NCI-H2196 treated with DMSO at 0.1 percent for 48 hours (cell line): Measurements from ENCODE around the gene FITM2.
"Not testable (repeated sequence)": the region's sequence is repeated elsewhere in the genome, so short reads cannot be mapped to it uniquely, and the experiment has no call there.

Source experiments
- DNase-seq: peaks from one replicate; lab custom pipeline; 2025; ENCODE audit not compliant: unreplicated experiment; lab: John Stamatoyannopoulos, UW

The FITM2 gene, protein sequence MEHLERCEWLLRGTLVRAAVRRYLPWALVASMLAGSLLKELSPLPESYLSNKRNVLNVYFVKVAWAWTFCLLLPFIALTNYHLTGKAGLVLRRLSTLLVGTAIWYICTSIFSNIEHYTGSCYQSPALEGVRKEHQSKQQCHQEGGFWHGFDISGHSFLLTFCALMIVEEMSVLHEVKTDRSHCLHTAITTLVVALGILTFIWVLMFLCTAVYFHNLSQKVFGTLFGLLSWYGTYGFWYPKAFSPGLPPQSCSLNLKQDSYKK

DNA sequence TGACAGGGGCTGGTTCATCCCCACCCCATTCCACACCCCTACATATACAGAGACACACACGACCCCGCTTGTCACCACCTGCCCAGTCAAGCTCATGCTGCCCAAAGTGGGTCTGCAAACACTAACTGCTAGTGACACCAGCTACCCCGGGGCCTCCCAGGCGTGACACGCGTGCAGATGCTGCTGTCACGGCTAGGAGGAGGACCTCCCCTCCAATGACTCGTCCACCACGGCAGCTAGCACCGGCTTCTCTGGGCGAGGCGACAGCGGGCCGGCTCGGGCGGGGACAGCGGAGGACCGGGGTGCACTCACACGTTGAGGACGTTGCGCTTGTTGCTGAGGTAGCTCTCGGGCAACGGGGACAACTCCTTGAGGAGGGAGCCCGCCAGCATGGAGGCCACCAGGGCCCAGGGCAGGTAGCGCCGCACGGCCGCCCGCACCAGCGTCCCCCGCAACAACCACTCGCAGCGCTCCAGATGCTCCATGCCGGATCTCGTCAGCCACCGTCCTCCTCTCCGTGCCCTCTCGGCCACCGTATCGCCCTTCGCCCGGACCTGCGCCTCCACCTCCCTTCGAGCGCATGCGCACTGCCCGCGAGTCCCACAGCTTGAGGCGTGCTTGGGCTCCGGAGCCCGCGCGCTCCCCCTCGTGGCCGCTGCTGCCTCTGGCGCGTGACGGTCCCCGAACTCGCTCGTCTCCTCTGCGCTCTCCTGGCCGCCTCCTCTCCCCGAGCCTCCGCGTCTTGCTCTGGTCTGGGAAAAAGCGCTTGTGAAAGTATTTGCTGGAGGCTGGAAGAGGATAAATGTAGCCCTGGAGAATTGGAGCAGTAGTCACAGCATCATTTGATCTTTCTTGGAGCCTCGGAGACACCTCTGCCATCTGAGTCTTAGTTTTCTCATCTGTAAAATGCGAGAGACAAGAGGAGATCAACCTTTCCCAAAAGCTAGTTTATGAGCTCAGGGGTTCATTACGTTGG lies at the start of gene FITM2:
Gene FITM2, minus strand, starts transcription at position 539 of the 976 bp plus-strand sequence. Its CDS starts 54 bp downstream, at position 485.
- peak; percentile 90 for DNase-seq

DNA sequence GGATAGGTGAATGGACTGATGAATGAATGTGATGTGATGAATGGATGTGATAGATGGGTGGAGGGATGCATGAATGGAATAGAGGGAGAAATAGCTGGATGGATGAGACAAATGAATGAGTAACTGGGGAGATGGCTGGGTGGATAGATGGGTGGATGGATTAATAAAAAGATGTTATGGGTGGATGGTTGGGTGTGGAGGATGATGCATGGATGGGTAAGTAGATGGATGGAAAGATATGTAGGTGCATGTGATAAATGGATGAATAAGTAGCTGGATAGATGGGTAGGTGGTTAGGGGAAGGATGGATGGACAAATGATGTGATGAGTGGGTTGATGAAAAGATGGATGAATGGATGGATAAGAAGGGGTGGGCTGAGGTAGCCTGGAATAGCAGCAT lies 49.2 kb upstream of the FITM2 start:
- no peak for DNase-seq

DNA sequence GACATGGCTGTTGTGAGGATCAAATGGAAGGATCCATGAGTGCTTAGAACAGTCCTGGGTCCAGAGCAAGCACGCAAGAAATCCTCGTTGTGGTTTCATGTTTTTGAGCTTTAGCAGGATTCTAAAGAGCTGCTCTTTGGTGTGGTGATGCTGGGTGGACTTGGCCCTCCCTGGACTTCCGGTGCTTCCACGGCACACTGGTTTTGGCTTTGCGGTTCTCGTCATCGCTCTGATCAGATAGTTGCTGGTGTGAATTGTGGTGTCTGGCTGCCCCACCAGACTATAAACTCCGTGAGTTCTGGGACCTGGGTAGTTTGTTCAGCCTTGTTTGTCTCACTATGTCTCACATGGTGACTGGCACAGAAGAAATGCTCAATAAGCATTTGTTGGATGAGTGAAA lies 47.8 kb upstream of the FITM2 start:
- DNase-seq: no peak

DNA sequence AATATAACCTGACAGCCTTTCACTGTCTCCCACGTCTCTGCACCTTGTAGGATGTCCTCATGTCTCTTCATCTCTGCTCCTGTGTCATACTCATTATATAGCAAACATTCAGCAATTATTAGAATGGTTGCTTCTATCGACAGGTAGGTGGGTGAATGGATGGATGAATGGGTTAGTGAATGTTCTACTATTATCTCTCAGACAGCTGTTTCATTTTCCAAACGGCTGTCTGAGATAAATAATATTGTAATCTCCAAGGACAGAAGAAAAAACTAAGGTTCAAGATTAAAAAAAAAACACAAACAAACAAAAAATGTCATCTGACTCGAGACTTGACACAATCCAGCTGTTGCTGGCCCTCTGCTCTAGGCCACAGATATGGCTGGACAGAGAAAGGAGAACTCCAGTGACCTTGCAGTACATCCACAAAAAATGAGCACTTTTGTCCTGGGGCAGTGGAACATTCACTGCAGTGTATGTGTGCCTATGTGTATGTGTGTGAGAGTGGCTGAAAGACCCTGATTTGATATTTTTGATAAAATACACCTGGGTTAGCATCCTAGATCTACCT lies 46.6 kb upstream of the FITM2 start:
- no peak for DNase-seq

DNA sequence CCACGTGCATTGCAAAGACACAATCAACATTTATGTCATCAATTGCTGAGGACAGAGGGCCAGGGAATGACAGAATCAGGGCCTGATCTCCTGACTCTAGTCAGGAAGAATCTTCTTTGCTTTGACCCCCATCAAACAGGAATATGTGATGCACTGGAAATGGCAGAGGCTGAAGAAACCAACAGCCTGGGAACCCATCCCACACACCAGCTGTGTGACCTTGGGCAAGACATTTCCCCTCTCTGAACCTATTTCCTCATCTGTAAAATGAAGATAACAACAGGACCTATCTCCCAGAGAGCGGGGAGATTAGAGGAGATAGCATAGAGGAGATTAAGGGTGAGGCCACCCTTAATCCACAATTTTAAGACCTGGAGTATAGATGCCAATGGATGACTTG lies 46.0 kb upstream of the FITM2 start:
- no peak for DNase-seq

DNA sequence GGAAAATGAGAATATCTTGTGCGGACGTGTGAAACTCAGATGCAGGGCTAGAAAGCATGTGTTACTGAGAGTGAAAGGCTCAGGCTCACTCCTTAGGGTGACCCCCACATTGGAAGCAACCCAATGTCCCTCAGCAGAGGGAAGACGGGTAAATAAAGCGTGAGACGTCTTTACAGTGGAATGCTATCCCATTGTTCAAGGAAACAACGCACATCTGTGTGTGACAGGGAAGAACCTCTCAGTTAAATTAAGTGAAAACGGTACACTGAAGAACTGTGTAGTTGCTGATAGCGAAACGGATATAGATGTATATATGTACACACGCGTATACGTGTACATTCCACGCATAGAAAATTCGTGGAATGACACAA lies 45.3 kb upstream of the FITM2 start:
- no peak for DNase-seq

DNA sequence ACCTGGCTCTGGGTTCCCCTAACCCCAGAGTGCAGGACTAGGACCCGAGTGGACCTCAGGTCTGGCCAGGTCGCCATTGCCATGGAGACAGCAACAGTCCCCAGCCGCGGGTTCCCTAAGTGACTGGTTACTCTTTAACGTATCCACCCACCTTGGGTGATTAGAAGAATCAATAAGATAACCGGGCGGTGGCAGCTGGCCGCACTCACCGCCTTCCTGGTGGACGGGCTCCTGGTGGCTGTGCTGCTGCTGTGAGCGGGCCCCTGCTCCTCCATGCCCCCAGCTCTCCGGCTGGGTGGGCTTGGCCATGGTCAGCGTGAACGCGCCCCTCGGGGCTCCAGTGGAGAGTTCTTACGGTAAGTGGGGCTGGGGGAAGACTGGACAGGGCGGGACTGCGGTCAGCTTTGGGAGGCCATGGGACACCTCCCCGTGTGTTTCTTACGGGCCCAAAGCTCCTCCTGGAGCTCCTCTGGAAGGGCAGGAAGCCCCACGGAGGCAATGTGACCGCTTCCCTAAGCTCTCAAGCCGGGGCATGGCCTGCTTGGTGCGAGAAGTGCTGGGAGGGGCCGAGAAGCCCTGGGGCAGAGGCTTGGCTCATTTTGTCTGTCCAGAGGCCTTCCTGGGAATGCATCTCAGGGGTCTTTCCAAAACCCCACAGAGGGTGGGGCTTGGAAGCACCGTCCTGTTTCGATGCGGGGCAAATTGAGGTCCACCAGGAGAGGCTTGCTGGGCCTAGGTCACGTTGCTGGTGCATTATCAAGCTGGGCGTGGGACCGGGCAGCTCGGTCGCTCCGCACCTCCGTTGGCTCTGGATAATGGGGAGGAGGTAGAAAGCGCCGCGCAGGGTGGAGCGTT lies 44.7 kb upstream of the FITM2 start, which contains the start of gene HNF4A:
Gene HNF4A, plus strand, starts transcription at position 202 of the 855 bp plus-strand sequence. Its CDS starts 106 bp downstream, at position 308.
- DNase-seq: no peak

DNA sequence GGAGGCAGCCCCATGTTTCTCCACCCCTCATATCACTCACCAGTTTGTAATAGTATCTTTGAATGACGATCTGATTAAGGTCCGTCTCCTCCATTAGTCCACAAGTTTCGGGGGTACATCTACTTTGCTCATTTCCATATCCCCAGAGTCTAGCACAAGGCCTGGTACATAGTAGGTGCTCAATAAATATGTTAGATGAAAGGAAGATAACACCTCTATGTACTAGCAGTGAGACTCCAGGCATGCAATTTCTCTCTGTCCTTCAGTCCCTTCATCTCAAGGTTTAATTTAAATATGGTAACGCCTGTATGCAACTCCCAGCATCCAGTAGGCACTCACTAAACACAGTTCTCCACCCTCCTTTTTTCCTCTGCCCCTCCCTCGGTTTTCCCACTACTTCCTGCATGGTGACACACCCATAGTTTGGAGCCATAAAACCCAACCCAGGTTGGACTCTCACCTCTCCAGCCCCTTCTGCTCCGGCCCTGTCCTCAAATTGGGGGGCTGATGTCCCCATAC lies 44.0 kb upstream of the FITM2 start:
- no peak for DNase-seq

DNA sequence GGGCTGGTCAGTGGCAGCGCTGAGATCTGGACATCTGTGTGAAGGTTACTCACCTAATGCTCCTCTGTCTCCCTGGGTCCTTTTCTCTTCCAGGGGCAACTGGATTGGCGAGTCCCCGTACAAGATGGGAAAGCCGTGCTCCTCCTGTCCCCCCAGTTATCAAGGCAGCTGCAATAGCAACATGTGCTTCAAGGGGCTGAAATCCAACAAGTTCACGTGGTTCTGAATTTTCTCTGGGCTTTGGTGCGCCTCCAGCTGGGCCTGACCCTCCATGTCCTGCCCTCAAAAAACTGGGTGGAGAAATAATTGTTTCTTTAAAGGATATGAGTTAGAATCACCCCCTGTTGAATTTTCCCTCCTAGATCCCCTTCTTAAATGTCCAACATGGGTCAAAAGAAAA lies 39.6 kb upstream of the FITM2 start:
- no peak for DNase-seq

DNA sequence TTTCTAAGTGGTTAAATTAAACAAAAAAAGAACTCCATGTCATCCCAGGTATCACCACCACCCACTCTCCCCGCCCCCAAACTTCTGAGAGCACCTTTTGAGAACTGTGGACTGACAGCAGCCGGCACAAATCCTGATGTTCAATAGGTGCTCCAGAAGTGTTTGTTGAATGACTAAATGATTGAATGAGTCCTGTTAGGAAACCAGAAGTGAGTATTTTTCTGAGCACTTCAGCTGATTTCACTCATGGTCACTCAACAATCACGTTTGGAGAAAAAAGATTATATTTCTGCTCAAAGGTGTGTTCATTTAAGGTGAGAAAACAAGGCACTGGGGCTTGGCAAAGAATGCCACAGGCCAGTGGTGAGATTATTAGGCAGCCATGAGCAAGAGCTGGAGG lies 38.3 kb upstream of the FITM2 start:
- no peak for DNase-seq

DNA sequence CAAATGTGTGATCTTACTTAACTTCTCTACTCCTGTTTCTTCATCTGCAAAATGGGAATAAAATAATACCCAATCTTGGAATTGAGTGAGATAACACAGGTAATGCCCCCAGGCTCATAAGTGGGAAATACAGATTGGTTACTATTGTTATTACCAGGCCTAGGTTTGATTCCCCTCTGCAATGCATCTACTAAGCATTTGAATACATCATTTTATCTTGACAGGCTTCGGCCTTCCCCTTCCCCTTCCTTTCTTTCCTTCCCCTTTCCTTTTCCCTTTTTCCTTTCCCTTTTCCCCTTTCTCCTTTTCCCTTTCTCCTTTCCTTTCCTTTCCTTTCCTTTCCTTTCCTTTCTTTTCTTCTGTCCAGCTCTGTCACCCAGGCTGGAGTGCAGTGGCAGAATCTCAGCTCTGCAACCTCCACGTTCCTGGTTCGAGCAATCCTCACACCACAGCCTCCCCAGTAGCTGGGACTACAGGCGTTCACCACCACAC lies 37.2 kb upstream of the FITM2 start:
- no peak for DNase-seq

DNA sequence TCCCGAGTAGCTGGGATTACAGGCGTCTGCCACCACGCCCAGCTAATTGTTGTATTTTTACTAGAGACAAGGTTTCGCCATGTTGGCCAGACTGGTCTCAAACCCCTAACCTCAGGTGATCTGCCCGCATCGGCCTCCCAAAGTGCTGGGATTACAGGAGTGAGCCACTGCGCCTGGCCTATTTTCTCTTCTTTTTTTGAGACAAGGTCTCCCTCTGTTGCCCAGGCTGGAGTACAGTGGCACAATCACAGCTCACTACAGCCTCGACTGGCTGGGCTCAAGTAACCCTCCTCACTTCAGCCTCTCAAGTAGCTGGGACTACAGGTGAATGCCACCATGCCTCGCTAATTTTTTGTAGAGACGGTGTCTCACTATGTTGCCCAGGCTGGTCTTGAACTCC lies 34.9 kb upstream of the FITM2 start:
- DNase-seq: not testable (repeated sequence)

DNA sequence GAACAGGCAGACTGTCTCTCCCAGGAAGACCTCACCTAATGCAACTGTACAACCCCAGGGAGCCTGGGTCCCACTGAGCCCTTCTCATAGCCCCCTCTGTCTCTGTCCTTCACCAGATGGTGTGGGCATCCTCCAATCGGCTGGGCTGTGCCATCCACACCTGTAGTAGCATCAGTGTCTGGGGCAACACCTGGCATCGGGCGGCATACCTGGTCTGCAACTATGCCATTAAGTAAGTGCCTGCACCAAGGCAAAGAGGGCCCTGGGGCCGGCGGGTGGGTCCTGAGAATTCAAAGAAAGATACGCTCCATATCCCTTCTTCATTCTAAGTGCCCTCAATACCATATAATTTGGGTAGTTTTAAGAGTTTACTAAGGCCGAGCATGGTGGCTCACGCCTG lies 34.1 kb upstream of the FITM2 start:
- DNase-seq: no peak

DNA sequence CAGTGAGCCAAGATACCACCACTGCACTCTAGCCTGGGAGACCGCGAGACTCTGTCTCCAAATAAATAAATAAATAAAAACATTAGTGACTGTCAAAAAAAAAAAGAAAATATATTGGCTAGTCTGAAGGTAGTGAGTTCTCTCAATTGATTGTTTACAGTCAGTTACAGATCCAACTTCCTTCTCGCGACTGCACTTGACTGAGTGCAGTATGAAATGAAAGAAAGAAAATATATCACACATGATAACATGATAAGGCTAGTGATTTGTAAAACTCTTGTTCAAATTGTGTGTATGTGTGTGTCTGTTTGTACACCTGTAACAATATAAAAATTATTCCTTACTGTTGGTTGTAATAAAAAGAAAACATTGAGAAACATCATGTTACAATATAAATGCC lies 33.7 kb upstream of the FITM2 start:
- no peak for DNase-seq

DNA sequence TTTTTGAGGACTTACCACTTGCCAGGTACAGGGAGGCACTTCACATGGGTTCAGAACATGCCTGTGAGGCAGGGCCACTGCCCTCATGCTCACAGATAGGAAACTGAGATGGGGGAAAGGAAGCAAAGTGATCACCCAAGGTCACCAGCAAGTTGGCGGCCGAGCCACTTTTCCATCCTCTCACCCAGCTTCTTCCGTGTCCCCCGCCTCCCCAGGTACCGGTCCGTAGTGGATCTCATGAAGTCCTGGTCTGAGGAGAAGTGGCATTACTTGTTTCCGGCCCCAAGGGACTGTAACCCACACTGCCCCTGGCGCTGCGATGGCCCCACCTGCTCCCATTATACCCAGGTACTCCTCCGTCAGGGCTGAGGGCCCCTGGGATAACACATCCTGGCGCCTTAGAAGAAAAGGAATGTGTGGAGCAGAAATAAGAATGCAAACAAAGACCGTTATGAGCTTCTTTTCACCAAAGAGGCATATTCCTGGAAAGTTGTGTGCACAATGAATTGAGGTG lies 32.2 kb upstream of the FITM2 start:
- no peak for DNase-seq

DNA sequence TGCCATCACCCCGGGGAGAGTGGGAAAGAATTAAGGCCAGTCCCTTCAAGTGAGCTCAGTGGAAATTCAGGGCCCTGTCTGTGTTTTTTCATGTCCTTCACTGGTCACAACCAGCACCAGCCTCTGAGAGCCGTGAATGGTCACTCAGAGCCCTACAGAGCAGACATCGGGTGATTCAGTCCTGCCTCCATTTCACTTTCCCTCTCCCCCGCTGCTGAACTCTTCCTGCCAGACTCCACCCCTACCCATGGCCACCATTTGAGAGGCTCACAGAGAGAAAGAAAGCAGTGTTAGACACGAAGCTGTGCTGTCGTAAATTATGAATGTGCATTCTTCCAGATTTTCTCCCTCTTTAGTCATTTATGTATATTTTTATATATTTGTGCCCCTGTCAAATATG lies 31.2 kb upstream of the FITM2 start:
- DNase-seq: no peak

DNA sequence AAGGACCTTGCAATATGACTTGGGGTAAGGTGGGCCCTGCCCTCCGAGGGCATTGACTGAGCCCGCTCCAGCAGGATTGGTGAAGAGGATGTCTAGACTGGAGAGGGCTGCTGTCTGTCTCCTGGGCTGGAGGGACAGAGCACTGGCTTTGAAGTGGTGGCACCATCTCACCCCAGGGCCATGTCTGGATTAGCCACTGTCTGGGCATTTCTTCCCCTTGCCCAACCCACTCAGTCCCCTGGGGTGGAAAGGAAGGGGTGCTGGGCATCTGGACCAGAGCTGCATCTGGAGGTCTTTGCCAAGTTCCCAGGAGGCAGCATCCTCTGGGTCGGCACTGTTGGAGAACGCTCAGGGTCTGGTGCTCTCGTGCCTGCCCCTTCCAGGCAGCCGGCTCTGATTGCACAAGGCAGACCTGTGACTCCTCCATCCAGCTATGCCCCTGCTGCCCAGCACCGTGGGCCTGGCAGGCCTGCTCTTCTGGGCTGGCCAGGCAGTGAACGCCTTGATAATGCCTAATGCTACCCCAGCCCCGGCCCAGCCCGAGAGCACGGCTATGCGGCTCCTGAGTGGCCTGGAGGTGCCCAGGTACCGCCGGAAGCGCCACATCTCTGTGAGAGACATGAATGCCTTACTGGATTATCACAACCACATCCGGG lies 25.9 kb upstream of the FITM2 start, which contains the start of gene R3HDML:
Gene R3HDML, plus strand, starts transcription at position 319 of the 656 bp plus-strand sequence. Its CDS starts 115 bp downstream, at position 434.
- no peak for DNase-seq

DNA sequence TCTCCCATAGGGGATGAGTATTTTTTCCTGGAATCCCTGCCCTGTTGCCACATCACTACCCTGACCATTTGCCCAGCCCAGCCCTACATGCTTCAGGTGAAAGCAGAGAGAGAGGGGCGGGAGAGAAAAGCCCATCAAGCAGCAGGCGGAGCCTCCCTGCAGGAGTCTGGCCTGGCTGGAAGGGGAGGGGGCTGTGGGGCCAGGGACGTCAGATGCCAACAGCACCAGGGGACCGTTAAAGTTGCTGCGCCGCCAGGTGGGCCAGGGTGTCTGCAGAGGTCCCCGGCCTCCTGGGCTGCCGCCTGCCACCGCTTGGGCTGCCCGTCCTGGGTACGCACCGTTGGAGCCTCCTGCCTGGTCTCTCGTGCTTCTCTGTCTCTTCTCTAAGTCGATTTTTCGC lies 25.1 kb upstream of the FITM2 start:
- no peak for DNase-seq

DNA sequence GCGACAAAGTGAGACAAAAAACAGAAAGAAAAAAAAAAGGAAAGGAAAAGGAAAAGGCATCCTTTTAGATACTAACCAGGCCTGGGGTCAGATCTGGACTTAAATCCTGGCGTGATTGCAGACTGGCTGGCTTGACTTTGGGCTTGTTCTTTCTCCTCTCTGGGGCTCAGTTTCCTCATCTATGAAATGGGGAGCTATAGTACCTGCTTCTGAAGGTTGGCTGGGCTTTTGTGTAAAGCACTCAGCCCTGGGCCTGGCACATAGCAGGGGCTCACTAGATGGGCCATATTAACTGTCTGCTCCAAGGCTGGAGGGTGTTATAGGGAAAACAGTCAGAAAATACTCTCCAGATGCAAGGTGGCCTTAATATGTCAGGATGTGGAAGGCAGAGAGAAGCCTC lies 24.7 kb upstream of the FITM2 start:
- DNase-seq: no peak

DNA sequence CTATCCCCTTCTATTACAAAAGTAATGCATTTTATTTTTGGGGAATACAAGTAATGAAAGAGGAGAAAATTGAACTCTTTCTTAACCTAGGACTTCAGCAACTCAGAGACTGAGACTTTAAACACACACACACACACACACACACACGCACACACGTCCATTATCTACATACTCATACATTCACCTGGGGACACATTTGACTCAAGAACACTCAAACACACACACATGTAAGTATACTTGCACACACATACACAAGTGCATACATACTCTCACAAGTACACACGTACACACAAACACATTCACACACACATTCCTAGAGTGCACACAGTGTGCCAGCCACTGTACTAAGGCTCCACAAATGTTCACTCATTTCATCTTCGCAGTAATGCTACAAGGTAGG lies 23.7 kb upstream of the FITM2 start:
- no peak for DNase-seq
